HUES64 (cell line): Measurements from ENCODE around the gene KMT2A.
A peak's percentile ranks its signal among the peaks of the same experiment; 100 is the strongest.

ENCODE experiments used
- H3K27ac ChIP-seq: 2 replicates; pipeline ENCODE4 v1.7.0; 2013; ENCODE audit warnings: low read depth, low read length, inconsistent platforms
- H3K27me3 ChIP-seq: 2 replicates; pipeline ENCODE4 v1.6.1; 2013; ENCODE audit warnings: mild to moderate bottlenecking, low read length; ENCODE audit not compliant: insufficient read depth
- H3K36me3 ChIP-seq: 2 replicates; pipeline ENCODE4 v1.6.1; 2013; ENCODE audit warnings: mild to moderate bottlenecking, low read length; ENCODE audit not compliant: insufficient read depth
- H3K4me1 ChIP-seq: 2 replicates; pipeline ENCODE4 v1.6.1; 2013; ENCODE audit warnings: mild to moderate bottlenecking, low read length, moderate library complexity; ENCODE audit not compliant: insufficient read depth
- H3K4me3 ChIP-seq: 2 replicates; pipeline ENCODE4 v1.5.1; 2013; ENCODE audit warnings: mild to moderate bottlenecking, low read length, moderate library complexity
- H3K9ac ChIP-seq: 2 replicates; pipeline ENCODE4 v1.6.1; 2013; ENCODE audit warnings: mild to moderate bottlenecking, low read depth, low read length
- H3K9me3 ChIP-seq: 2 replicates; pipeline ENCODE4 v1.6.1; 2013; ENCODE audit warnings: low read depth, low read length; ENCODE audit not compliant: insufficient read depth
- WGBS: fragments of 150-250, 120-280 bp; methylation state at CpG from one replicate; pipeline ENCODE4 v1.1.7; 2013; ENCODE audit warnings: missing lambda C conversion rate; 5-methylcytosine and 5-hydroxymethylcytosine counted together

KMT2A gene

GRCh38 chr11:118527109-118527508 is 90.8 kb downstream of the KMT2A start, which contains the start of gene TTC36:
TSS of gene TTC36 (plus strand) at chr11:118527474. CDS start at chr11:118527495, 21 bp downstream.
- H3K27ac ChIP-seq: no peak within 1 kb of the TSS

GRCh38 chr11:118528511-118528910 is 92.2 kb downstream of the KMT2A start:
- WGBS: 92% methylated on average over 6 of the region's 6 CpGs
- Histone ChIP-seq H3K9ac (no peak overlapping the region), H3K4me3 (no peak overlapping the region), H3K36me3 (peaks cover 18% of the 10 kb centered on the region), H3K27me3 (peaks cover 3% of the 10 kb centered on the region; the same call in 1 of the 2 replicates), H3K4me1 (peaks cover 15% of the 10 kb centered on the region), H3K9me3 (no peaks in the 10 kb centered on the region), H3K27ac (no peak overlapping the region)

More at GRCh38 chr11:118527109-118527508, 90.8 kb downstream of the KMT2A start, which contains the start of gene TTC36:
- Histone ChIP-seq H3K9me3 (no peaks in the 10 kb centered on the region), H3K4me1 (peaks cover 15% of the 10 kb centered on the region), H3K4me3 (no peak within 1 kb of the TSS), H3K9ac (no peak within 1 kb of the TSS), H3K36me3 (peaks cover 32% of the 10 kb centered on the region), H3K27me3 (peaks cover 3% of the 10 kb centered on the region; the same call in 1 of the 2 replicates)
- 47% methylated on average over 2 of the region's 3 CpGs for WGBS

GRCh38 chr11:118529584-118530175 is 93.4 kb downstream of the KMT2A start:
- Histone ChIP-seq H3K27me3 (peaks cover 3% of the 10 kb centered on the region; the same call in 1 of the 2 replicates), H3K4me3 (peak overlapping the region; percentile 82), H3K4me1 (peaks cover 15% of the 10 kb centered on the region), H3K27ac (no peak overlapping the region), H3K9ac (peak overlapping the region; percentile 81; the same call in 1 of the 2 replicates), H3K36me3 (peaks cover 6% of the 10 kb centered on the region; the same call in 1 of the 2 replicates), H3K9me3 (no peaks in the 10 kb centered on the region)
- 78% methylated on average over 5 of the region's 5 CpGs for WGBS

GRCh38 chr11:118530180-118530682 is 93.9 kb downstream of the KMT2A start:
- peaks cover 2% of the 10 kb centered on the region for H3K36me3 ChIP-seq
- H3K9me3 ChIP-seq: no peaks in the 10 kb centered on the region
- peak overlapping the region; percentile 82 for H3K4me3 ChIP-seq
- peaks cover 15% of the 10 kb centered on the region for H3K4me1 ChIP-seq
- H3K27ac ChIP-seq: no peak overlapping the region
- WGBS: 8% methylated on average over 31 of the region's 31 CpGs
- H3K27me3 ChIP-seq: peaks cover 3% of the 10 kb centered on the region; the same call in 1 of the 2 replicates
- H3K9ac ChIP-seq: peak overlapping the region; percentile 81

- Histone ChIP-seq H3K9me3 (no peaks in the 10 kb centered on the region), H3K27me3 (peaks cover 3% of the 10 kb centered on the region; the same call in 1 of the 2 replicates), H3K36me3 (peaks cover 4% of the 10 kb centered on the region; the same call in 1 of the 2 replicates), H3K9ac (peak within 1 kb of the TSS; percentile 81), H3K4me1 (peaks cover 15% of the 10 kb centered on the region), H3K4me3 (peak within 1 kb of the TSS; percentile 82), H3K27ac (no peak within 1 kb of the TSS; the same call in 1 of the 2 replicates)
- WGBS: under 1% methylated on average over 90 of the region's 94 CpGs
These were observed 94.6 kb downstream of the KMT2A start, which contains the start of gene TMEM25 for GRCh38 chr11:118530683-118531596. TSS of gene TMEM25 (plus strand) at chr11:118531192. CDS start at chr11:118531802, 610 bp downstream.

GRCh38 chr11:118531597-118532084 is 95.3 kb downstream of the KMT2A start:
- no peaks in the 10 kb centered on the region for H3K9me3 ChIP-seq
- H3K4me1 ChIP-seq: peaks cover 15% of the 10 kb centered on the region
- 20% methylated on average over 12 of the region's 12 CpGs for WGBS
- H3K9ac ChIP-seq: peak overlapping the region; percentile 81
- no peak overlapping the region for H3K27ac ChIP-seq
- peaks cover 4% of the 10 kb centered on the region; the same call in 1 of the 2 replicates for H3K36me3 ChIP-seq
- peak overlapping the region; percentile 82 for H3K4me3 ChIP-seq
- H3K27me3 ChIP-seq: peaks cover 3% of the 10 kb centered on the region; the same call in 1 of the 2 replicates

GRCh38 chr11:118532091-118532490 is 95.8 kb downstream of the KMT2A start:
- Histone ChIP-seq H3K27ac (no peak overlapping the region), H3K4me3 (peak overlapping the region; percentile 82), H3K9me3 (no peaks in the 10 kb centered on the region), H3K36me3 (peaks cover 4% of the 10 kb centered on the region; the same call in 1 of the 2 replicates), H3K4me1 (peaks cover 15% of the 10 kb centered on the region), H3K9ac (no peak overlapping the region), H3K27me3 (peaks cover 3% of the 10 kb centered on the region; the same call in 1 of the 2 replicates)
- WGBS: 84% methylated on average over 10 of the region's 10 CpGs

- Histone ChIP-seq H3K9me3 (no peaks in the 10 kb centered on the region), H3K27me3 (peaks cover 3% of the 10 kb centered on the region; the same call in 1 of the 2 replicates), H3K36me3 (peaks cover 4% of the 10 kb centered on the region; the same call in 1 of the 2 replicates), H3K4me1 (peaks cover 15% of the 10 kb centered on the region), H3K9ac (no peak overlapping the region), H3K4me3 (no peak overlapping the region), H3K27ac (no peak overlapping the region)
- WGBS: 94% methylated on average over 19 of the region's 19 CpGs
These were observed 96.8 kb downstream of the KMT2A start for GRCh38 chr11:118532852-118533768.

GRCh38 chr11:118533769-118534729 is 97.8 kb downstream of the KMT2A start:
- Histone ChIP-seq H3K36me3 (peaks cover 4% of the 10 kb centered on the region; the same call in 1 of the 2 replicates), H3K4me1 (peaks cover 15% of the 10 kb centered on the region), H3K9me3 (no peaks in the 10 kb centered on the region), H3K4me3 (no peak overlapping the region), H3K27me3 (peaks cover 3% of the 10 kb centered on the region; the same call in 1 of the 2 replicates), H3K27ac (no peak overlapping the region), H3K9ac (no peak overlapping the region)
- WGBS: 86% methylated on average over 27 of the region's 27 CpGs
